Amniotic stem cell (primary cell): ENCODE data around the gene TTBK2.

ENCODE experiments used
- DNase-seq: peaks from one replicate; lab custom pipeline; 2025; lab: John Stamatoyannopoulos, UW

TTBK2 gene

DNA sequence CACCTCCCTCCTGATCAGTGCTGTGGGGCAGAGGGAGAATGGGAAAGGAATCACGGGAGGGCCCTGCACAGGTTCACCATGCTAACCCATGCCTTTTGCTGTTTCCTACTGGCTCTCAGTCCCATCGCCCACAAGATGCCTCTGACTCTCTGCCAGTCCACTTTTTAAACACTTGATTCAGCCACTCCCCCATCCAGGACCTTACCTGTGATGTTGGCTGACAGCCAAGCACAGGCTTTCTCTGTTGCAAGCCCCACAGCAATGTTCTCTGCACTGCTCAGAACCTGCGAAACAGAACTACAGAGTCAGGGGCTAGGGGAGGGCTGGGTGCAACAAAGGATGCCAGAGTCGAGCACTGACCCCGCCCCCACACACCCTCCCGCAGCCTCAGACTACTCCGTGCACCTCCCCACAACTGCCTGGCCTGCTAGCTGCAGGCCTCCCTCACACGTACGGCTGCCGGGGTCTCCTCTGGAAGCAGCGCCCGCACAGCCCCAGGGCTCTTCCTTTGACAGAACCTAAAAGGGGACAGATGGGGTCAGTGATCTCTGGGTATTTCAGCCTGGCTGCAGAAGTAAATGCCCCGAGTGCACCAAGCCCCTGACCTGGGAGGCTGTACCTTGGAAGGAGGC is 192.7 kb downstream of the TTBK2 start:
- no peak for DNase-seq

DNA sequence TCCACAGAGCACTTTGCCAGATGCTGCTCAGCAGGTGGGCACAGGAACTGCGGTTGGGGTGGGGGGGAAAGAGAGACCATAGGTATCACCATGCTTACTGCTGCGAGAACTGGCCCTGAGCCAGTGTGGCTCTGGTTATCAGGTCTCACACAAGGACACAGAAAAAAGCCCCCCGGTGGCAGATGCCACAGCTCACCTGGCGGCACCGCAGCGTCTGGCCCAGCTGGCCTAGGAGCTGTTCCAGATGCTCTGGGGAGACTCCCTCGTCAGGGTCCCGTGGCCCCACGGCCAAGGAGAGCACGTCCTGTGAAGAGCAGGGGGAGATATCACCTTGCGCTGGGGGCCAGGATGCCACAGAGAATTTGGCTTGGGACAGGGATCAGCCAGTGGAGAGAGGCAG is 194.5 kb downstream of the TTBK2 start:
- no peak for DNase-seq

GRCh38 chr15:42725331-42725903 is 195.2 kb downstream of the TTBK2 start:
- DNase-seq = no peak

DNA sequence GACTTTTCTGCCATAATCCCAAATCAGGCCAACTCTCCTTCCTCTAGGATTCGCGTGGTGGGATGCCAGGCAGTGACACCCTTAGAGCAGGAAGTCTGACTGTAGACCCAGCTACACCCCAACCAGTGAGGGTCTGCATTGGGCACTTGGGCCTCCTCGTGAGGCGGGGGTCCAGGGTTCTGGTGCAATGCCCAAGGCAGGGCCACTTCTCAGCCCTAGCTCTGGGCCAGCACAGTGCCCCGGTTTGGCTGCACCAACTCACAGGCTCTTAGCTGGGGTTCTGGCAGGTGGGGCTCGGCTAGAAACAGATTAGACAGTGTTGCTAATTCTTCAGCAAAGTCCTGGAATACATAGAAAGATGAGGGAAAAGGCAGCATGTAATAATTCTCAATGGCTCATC is 196.3 kb downstream of the TTBK2 start:
- no peak for DNase-seq

DNA sequence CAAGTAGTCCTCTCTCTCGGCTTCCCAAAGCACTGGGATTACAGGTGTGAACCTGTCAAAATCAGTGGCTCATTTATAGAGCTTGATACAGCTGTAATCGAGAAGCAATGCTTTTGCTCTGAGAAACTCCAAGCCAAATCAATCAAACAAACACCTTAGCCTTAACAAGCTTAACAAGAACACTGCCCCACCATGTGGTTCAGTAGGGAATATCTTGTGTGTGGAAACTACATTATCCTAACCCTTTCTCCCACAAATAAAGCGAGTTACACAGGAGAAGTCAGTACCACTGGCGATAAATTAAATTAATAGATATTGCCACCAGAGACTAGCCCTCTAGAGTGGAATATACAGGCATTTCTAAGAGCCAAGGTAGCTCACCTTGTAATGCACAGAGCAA is 197.5 kb downstream of the TTBK2 start:
- no peak for DNase-seq

GRCh38 chr15:42721916-42722315 is 198.7 kb downstream of the TTBK2 start:
- no peak for DNase-seq

- DNase-seq = no peak
Observed at GRCh38 chr15:42721016-42721415, 199.6 kb downstream of the TTBK2 start.

GRCh38 chr15:42720071-42720470 is 200.5 kb downstream of the TTBK2 start:
- no peak for DNase-seq

DNA sequence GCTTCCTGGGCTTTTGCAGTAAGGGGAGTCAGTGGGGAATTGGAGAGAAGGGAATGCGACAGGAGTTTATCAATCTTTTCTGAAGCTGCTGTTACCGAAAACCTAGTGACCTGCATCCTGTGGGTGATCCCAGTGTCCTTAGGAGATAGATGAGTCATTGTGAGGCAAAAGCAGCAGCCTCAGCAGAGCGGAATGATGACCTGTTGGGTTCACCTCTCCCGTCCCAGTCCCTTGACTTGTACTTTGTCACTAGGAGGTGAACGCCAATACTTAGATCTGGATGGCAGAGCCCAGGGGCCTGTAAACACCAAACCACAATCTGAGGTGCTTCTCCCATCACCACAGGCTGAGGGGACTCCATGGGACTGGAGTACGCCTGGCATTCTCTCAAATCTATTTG is 201.5 kb downstream of the TTBK2 start:
- DNase-seq = no peak

- no peak for DNase-seq
Observed at GRCh38 chr15:42716626-42717025, 204.0 kb downstream of the TTBK2 start.

DNA sequence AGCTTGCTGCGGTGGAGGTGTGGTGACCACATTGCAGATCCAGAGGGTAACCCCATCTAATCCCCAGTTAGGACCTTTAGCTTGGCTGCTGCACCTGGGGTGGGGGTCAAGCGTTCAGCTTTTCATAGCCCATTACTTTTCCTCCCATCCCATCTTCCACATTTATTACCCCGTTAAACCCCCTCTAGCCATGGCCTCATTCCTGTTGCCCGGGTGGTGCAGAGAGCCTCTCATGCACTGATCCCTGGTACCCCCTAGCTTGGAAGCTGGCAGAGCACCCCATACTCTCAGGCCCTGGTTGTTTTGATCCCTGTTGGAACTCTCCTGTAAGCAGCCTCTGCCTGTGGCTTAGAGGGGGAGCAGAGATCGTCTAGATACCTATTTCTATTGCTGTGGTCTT is 204.5 kb downstream of the TTBK2 start:
- DNase-seq = no peak

- no peak for DNase-seq
Observed at GRCh38 chr15:42712584-42712983, 208.0 kb downstream of the TTBK2 start.

DNA sequence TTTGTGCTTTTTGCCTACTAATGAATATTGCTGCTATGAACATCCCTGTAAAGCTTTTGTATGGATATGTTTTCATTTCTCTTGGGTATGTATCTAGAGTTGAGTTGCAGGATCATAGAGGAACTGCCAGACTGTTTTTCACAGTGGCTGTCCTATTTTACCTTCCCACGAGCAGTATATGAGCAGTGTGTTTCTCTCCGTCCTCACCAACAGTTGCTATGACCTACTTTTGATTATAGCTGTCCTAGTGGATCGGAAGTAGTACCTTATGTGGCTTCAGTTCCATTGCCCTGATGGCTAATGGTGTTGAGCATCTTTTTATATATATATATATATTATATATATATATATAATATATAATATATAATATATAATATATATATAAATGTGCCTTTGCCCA is 208.8 kb downstream of the TTBK2 start:
- no peak for DNase-seq

DNA sequence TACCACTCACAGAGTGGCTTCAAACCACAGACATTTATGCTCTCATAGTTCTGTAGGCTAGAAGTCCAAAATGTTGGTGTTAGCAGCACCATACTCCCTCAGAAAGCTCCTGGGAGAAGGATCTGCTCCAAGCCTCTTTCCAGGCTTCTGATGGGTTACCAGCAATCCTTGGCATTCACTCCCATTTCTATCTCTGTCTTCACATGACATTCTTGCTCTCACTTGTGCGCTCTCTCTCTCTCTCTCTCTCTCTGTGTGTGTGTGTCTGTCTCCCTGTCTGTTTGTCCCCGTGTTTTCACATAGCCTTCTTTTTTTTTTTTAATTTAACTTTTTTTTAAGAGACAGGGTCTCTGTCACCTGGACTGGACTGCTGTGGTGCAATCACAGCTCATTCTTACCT is 209.9 kb downstream of the TTBK2 start:
- DNase-seq = no peak

GRCh38 chr15:42707873-42708544 is 212.6 kb downstream of the TTBK2 start:
- no peak for DNase-seq

DNA sequence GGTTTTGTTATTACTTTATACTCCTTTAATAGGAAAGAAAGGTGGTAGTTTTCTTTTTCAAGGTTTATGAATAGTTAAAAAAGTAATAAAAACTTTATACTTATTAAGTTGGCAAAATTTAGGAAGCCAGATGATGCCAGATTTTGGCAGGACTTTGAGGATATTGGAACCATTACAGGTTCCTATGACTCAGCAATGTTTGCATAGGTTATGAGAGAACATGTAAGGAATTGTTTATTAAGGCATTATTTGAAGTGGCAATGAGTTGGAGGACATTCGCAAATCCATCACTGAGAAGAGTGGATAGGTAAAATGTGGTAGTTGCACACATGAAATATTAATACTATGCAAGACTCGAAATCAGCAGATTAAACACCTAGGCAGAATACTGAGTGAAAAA is 213.5 kb downstream of the TTBK2 start:
- DNase-seq = no peak

- no peak for DNase-seq
Observed at GRCh38 chr15:42705336-42705735, 215.2 kb downstream of the TTBK2 start.

DNA sequence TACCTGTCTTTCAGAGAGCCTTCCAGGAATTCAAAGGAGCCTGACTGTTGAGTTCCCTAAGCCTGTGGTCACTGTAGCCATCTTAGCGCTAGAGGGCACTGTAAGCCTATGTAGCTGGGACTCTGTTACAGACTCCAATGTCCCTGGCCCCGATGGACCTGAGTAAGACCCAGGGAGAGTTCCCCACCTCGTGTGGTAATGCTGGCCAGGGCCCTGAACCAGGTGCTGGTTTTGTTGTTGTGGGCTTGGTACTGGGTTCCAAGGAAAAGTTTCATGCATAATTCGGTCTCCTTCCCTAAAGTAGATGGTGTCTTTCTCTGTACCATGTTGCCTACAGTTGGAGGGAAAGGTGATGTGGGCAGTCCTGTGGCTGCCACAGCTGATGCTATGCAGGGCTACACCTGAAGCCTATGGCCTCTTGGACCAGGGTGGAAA is 216.1 kb downstream of the TTBK2 start:
- DNase-seq = peak; percentile 39

- no peak for DNase-seq
Observed at GRCh38 chr15:42696626-42697025, 224.0 kb downstream of the TTBK2 start.

- no peak for DNase-seq
Observed at GRCh38 chr15:42695527-42696071, 225.0 kb downstream of the TTBK2 start.

- DNase-seq = no peak
Observed at GRCh38 chr15:42694398-42694797, 226.2 kb downstream of the TTBK2 start.

DNA sequence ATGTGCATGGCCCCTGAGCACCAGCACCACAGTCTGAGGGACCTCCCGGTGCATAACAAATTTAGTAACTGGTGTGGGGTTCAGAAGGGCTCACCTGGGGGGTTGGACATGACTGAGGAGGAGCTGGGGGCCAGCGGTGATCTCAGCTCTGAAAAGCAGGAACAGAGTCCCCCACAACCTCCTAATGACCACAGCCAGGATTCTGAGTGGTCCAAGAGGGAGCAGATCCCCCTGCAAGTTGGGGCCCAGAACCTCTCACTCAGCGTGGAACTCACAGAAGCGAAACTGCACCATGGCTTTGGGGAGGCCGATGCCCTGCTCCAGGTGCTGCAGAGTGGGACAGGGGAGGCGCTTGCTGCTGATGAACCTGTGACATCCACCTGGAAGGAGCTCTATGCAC is 226.6 kb downstream of the TTBK2 start:
- DNase-seq = no peak

GRCh38 chr15:42693496-42693895 is 227.1 kb downstream of the TTBK2 start:
- no peak for DNase-seq
